HG03103 (cell line): Measurements from ENCODE around the gene ARHGEF17.
A peak's percentile ranks its signal among the peaks of the same experiment; 100 is the strongest.

ENCODE experiments used
- ATAC-seq: cut with Tn5 transposase; IDR thresholded peaks from one replicate; pipeline ENCODE4 v1.9.1; 2021; ENCODE audit warnings: low read depth; ENCODE audit not compliant: unreplicated experiment

ARHGEF17 gene

DNA sequence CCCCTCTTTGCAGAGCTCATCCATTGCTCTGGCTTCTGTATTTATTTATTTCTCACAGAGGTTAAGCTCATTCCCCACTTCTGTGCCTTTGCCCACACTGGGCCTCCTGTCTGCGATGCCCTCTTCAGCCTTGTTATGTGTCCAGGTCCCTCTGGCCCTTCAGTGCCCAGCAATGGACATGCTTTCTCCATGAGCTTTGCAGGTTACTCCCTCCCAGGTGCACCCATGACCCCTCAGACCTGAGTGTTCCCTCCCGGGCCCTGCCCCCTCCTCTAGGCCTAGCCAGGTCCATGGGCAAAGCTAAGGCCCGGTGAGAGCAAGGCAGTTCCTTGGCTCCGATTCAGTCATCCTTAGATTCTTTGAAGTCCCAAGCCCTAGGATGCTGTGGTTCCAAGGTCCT is 17.5 kb upstream of the ARHGEF17 start:
- no peak for ATAC-seq

GRCh38 chr11:73291196-73291595 is 16.9 kb upstream of the ARHGEF17 start:
- ATAC-seq, result no peak

DNA sequence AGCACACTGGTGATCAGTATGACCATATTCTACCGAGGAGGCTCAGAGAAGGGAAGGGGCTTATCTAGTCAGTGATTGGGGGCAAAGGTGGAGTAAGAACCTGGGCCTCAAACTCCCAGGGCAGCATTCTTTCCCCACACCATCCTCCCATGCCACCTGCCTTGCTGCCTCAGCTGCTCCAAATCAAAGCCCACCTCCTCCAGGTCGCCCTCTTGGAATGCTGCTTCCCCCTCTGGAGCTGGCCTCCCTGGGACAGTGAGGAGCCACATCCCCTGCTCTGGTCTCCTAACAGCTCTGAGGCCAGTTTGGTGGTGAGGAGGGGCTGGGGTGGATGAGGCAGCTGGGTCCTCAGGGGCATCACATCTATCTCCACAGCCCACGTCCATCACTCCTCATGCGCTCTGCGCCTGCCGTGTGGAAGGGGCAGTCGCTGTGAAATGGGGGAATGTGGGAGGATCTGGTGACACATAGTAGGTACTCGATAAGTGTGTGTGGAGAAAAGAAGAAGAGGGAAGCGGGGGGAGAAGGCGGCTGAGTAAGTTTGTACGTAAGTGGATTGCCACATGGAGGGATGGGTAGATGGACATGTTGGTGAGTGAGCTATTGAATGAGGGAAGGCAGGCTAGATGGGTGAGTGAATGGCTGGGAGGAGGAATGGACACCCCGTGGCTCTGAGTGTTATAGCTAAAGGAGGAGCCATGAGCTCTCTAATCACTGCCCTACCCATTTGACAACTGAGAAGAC is 16.1 kb upstream of the ARHGEF17 start:
- ATAC-seq, result no peak

- ATAC-seq, result no peak
These were observed 15.6 kb upstream of the ARHGEF17 start for GRCh38 chr11:73292525-73292894.

DNA sequence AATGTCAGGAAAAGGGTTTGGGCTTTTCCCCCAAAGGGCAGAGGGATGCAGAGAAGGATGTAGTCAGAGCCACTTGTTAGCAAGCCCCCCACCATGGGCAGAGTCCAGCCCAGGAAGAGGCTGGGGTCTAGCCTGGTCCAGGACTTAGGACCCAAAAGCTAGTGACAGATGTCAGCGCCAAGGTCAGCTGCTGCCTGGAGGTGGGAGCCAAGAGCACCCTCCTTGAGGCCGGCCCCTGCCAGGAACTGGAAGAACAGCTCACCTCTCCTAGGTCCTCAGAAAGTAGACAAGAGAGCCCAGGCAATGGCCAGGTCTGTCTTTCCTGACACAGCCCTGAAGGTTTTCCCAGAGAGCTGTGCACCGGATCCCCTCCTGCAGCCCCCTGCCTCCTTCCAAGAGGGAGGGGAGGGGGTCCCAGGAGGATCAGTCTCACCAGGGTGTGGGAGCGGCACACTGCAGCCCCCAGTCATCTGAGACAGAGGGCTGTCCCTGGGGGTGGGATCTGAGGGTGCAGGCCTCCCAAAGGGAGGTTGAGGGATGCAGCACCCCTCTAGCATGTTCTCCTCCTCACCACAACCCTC is 14.6 kb upstream of the ARHGEF17 start:
- no peak for ATAC-seq

- ATAC-seq, result no peak
These were observed 13.5 kb upstream of the ARHGEF17 start for GRCh38 chr11:73294604-73295003.

GRCh38 chr11:73295241-73295995 is 12.7 kb upstream of the ARHGEF17 start:
- ATAC-seq, result no peak

- no peak for ATAC-seq
These were observed 12.1 kb upstream of the ARHGEF17 start for GRCh38 chr11:73295996-73296318.

DNA sequence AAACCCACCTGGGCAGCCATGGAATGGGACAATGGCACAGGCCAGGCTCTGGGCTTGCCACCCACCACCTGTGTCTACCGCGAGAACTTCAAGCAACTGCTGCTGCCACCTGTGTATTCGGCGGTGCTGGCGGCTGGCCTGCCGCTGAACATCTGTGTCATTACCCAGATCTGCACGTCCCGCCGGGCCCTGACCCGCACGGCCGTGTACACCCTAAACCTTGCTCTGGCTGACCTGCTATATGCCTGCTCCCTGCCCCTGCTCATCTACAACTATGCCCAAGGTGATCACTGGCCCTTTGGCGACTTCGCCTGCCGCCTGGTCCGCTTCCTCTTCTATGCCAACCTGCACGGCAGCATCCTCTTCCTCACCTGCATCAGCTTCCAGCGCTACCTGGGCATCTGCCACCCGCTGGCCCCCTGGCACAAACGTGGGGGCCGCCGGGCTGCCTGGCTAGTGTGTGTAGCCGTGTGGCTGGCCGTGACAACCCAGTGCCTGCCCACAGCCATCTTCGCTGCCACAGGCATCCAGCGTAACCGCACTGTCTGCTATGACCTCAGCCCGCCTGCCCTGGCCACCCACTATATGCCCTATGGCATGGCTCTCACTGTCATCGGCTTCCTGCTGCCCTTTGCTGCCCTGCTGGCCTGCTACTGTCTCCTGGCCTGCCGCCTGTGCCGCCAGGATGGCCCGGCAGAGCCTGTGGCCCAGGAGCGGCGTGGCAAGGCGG is 11.4 kb upstream of the ARHGEF17 start:
- ATAC-seq, result no peak

DNA sequence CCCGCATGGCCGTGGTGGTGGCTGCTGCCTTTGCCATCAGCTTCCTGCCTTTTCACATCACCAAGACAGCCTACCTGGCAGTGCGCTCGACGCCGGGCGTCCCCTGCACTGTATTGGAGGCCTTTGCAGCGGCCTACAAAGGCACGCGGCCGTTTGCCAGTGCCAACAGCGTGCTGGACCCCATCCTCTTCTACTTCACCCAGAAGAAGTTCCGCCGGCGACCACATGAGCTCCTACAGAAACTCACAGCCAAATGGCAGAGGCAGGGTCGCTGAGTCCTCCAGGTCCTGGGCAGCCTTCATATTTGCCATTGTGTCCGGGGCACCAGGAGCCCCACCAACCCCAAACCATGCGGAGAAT is 10.9 kb upstream of the ARHGEF17 start:
- ATAC-seq, result no peak

DNA sequence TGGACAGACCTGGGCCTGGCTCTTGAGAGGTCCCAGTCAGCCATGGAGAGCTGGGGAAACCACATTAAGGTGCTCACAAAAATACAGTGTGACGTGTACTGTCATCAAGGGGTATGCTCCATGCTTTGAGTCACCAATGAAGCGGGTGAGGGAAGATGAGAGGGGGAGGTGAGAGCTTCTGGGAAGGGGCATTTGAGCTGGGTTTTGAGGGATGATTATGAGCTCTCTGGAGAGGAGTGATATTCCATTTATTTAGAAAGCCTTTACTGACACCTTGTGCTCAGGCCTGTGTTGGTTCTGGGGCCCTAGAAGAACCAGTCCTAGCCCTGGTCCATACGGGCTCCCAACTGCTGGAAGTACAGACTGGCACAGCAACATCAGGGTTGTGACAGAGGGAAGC is 10.4 kb upstream of the ARHGEF17 start:
- ATAC-seq, result no peak

GRCh38 chr11:73298233-73298632 is 9.8 kb upstream of the ARHGEF17 start:
- no peak for ATAC-seq

DNA sequence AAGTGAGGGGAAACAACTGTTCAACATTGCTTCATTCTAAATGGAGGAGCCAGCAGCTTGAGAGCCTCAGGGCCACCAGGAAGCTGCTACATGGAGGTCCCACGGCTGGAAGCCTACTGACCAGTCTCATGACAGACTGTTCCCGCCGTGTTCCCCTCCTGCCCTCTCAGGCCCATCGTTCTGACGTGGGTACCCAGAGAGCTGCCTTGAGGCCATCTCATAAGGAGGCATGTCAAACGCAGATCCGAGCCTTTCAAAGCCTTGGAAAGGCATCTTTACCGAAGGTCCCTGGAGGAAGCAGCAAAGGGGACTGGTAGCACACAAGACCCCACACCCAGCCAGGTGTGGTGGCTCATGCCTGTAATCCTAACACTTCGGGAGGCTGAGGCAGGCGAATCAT is 8.3 kb upstream of the ARHGEF17 start:
- no peak for ATAC-seq

GRCh38 chr11:73306069-73306841 is 1.8 kb upstream of the ARHGEF17 start:
- no peak for ATAC-seq

DNA sequence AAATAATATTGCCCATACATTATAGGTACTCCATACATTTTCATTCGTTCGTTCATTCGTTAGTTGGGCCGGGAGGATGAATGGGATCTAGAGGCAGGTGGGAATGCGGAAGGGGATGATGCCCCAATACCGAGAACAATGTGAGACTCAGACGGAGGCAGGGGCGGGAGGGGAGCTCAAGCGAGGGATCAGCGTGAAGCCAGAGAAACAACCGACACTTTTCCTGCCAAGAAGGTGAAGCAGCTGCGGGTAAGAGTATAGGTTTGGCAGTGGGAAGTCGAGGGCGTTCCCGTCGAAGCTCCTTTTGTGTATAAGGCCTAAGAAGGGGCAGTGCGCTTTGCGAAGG is 1.1 kb upstream of the ARHGEF17 start:
- no peak for ATAC-seq

DNA sequence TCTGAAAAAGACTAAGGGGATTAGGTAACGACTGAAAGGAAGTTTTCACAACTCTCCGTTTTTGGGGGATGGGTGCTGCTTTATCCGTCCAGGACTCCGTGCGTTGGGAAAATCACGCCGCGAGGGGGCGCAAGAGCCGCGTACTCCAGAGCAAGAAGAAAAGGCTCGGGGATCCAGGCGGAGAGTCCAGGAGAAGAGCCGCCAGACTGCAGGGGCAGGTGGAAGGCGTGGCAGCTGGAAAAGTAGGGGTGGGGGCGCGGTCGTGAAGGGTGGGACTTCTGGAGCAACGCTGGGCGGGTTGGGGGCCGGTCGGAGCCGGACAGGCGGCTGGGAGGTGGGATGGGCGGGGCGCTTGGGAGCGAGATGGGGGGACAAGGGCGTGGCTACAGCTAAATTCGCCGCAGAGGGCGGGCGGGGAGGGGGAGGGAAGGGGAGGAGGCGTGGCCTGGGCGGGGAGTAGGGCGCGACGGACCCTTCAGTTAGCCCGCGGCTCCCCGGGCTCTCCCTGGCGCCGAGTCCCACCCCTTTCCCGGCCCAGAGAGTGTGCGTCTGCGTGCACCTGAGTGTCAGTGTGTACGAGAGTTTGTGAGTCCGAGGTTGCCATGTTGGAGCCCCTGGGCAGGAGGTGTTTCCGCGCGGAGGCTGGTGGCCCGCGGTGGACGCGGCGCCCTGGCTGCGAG is 613 bp upstream of the ARHGEF17 start:
- peak; percentile 53 for ATAC-seq

DNA sequence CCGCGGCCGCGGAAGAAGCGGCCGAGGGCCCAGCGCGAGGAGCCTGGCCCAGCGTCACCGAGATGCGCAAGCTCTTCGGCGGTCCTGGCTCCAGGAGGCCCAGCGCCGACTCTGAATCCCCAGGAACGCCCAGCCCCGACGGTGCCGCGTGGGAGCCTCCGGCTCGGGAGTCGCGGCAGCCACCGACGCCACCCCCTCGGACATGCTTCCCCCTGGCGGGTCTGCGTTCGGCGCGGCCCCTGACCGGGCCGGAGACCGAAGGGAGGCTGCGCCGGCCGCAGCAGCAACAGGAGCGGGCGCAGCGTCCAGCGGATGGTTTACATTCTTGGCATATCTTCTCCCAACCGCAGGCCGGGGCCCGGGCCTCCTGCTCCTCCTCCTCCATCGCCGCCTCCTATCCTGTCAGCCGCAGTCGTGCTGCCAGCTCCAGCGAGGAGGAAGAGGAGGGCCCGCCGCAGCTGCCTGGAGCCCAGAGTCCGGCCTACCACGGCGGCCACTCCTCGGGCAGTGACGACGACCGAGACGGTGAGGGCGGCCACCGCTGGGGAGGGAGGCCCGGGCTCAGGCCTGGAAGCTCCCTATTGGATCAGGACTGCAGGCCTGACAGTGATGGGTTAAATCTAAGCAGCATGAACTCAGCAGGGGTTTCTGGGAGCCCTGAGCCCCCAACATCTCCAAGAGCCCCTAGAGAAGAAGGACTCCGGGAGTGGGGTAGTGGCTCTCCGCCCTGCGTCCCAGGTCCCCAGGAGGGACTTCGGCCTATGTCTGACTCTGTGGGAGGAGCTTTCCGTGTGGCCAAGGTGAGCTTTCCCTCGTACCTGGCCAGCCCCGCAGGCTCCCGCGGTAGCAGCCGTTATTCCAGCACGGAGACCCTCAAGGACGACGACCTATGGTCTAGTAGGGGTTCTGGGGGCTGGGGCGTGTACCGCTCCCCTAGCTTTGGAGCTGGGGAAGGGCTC is 1.2 kb downstream of the ARHGEF17 start:
- no peak for ATAC-seq

DNA sequence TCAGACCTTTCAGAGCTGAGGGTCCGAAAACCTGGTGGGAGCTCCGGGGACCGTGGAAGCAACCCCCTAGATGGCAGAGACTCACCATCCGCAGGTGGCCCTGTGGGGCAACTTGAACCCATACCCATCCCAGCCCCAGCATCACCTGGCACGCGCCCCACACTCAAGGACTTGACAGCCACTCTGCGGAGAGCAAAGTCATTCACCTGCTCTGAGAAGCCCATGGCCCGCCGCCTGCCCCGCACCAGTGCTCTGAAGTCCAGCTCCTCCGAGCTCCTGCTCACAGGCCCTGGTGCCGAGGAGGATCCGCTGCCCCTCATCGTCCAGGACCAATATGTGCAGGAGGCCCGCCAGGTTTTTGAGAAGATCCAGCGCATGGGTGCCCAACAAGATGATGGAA is 2.0 kb downstream of the ARHGEF17 start:
- ATAC-seq, result no peak
